GM18858 (cell line): ENCODE results near the gene NOS1.
"Not testable (repeated sequence)": the region's sequence is repeated elsewhere in the genome, so short reads cannot be mapped to it uniquely, and the experiment has no call there.

Experiments used
- ATAC-seq: cut with Tn5 transposase; IDR thresholded peaks from one replicate; pipeline ENCODE4 v1.9.1; 2021; ENCODE audit not compliant: unreplicated experiment

NOS1 gene

DNA sequence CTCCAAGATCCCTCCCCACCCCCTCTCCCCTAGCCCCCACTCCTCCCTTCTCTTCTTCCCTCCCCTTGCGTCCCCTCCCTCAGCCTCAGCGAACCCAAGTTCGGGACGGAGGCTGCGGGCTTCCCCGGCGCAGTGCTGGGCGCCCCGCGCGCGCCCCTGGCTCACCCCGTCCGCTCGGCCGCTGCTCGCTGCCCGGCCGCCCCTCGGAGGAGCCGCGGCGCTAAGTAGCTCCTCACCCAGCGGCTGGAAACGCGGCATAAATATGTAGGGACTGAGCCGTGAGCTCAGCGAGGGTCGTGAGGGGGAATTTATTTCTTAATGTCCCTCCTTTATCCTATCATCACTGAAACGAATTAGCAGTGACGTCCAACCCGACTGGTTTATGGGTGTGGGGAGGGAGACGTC is at the start of gene NOS1:
Gene NOS1, minus strand, starts transcription at position 280 of the 405 bp plus-strand sequence. CDS start 30,557 bp downstream, outside the sequence.
- no peak for ATAC-seq

DNA sequence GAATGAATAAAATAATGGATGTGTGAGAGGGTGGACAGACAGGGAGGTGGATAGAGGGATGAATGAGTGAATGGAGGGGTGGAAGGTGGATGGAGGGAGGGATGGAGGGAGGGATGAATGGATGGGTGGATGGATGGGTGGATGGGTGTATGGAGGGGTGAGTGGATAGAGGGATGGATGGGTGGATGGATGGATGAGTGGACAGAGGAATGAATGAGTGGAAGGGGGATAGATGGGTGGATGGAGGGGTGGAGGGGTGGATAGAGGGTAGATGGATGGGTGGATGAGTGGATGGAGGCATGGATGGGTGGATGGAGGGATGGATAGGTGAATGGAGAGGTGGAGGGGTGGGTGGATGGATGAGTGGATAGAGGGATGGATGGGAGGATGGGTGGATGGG is 47.9 kb upstream of the NOS1 start:
- ATAC-seq, result no peak

DNA sequence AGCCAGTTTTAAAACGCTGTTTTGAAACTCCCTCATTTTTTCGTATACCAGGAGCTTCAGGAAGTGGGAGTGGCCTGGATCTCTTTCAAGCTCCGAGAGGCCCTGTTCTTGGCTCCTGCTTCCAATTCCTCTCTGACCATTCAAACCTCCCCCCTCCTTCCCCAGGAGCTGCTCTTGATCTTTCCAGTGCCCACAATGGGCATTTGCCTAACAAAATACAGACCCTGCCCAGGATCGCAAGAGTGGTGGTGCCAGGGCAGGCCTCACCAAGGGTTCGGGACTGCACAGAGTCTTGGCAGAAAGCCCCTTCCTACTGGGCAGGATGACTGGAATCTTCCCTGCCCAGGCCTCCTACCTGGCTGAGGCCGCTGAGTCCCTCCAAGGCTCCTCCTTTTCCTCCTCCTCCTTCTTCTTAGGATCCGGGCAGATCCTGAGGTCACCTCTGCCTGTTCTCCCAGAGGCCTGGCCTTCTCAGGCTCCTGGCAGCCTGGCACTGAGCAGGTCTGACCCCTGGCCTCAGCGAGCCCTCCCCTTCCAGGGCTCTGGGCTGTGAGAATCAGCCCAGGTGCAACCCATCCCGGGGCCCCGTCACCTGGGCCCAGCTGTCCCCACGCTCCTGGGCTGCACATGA is 46.9 kb upstream of the NOS1 start:
- ATAC-seq, result no peak

DNA sequence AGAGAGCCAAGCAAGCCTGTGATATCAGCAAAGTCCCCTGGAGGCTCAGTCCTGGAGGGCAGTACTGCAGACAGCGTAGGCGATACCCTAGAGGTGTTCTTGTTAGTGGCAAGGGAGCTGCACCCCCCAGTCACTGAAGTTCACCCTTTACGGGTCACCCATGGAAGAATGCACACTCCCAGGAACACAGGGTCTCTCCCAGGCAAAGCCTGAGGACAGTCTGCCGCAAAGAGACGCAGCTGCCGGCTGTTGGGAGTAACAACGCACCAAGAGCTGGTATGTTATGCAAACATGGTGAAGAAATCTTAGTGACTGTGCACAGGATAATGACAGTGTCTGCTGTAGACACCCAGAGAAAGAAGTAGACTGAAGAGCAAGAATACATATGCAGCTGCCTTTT is 43.5 kb upstream of the NOS1 start:
- no peak for ATAC-seq

DNA sequence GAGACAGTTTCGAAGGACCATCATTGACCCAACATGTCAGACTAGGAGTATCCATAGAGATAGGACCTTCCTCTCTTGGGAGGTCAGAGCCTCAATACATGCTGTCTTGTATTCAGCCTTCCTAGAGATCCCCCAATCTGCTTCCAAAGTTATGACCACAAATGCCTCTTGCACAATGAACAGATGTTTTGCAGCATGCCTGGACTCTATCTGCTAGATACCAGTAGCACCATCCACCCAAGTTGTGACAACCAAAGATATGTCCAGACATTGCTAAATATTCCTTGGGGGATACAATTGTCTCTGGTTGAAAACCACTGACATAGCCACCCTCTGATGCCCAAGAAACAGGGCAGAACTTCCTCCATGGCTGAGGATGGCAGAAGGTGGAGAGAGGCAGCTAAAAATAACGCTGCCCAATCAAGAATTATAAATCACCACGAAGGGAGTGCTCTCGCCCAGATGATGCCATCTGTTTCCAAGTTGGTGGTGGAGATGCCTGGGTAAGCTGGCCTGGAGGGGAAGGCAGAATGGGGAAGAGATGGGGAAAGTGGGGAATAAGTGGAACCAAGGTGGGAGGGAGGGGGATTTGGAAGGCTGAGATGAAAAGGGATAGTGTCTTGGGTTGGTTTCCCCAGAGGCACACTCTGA is 42.9 kb upstream of the NOS1 start:
- no peak for ATAC-seq

DNA sequence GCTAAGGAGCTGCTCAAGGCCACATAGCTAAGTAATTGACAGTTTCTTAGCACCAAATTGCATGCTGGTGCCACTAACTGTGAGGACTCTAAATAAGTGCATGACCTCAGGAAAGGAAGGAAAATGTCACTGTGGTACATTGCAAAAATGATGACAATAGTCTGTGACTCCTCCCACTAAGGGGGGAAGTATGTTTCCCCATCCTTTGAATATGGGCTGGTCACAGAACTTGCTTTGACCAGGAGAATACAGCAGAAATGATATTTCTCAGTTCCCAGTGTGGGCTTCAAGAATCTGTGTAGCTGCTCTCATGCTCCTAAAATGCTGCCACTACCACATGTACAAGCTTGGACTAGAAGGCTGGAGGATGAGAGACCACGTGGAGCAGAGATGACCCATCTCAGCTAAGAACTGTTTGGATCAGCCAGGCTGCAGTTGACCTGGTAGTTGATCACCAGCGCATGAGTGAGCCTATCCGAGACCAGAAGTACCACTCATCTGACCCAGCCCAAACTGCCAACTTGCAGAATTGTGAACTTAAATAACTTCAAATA is 42.2 kb upstream of the NOS1 start:
- ATAC-seq, result no peak

DNA sequence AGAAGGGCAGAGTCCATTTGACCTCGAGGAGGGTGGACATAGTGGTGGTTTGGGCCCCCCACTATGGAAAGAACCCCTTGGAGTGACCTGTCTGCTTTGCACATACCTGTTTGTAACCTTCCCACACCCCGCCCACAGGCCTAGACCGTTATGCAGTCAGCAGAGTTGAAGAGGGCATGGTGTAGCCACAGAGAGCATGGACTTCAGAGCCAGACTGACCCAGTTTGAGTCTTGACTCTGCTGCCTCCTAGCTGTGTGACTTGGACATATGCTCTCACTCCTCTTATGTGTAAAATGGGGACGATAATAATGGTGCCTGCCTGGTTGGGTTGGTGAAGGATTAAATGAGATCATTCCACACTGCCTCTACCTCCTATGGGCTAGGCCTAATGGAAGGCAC is 40.9 kb upstream of the NOS1 start:
- ATAC-seq, result no peak

DNA sequence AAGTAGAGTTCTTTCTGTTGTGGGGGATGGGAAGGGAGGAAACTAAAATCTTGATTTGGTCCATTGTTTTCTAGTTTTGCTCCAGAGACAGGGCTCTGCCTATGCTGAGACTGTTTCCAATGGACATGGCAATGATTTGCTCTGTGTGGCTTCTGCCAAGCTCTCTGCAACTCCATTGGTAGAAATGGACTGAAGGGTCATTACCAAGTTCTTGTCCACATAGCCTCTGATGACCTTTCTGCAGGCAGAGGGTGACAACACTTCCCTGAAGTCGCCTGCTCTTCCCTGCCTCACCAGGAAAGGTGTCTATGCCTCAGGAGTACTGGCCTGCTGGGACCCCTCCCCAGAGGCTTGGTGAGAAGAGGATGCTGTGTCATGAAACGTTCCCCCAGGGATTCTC is 39.5 kb upstream of the NOS1 start:
- no peak for ATAC-seq

DNA sequence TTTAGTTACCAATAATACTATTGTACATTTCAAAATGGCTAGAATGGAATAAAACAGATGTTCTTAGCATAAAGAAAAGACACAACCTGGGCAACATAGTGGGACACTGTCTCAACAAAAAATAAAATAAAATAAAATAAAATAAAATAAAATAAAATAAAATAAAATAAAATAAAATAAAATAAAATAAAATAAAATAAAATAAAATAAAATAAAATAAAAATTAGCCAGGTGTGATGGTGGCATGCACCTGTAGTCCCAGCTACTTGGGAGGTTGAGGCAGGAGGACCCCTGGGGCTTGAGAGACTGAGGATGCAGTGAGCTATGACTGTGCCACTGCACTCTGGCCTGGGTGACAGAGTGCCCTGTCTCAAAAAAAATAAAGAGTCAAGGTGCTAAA is 37.1 kb upstream of the NOS1 start:
- not testable (repeated sequence) for ATAC-seq

DNA sequence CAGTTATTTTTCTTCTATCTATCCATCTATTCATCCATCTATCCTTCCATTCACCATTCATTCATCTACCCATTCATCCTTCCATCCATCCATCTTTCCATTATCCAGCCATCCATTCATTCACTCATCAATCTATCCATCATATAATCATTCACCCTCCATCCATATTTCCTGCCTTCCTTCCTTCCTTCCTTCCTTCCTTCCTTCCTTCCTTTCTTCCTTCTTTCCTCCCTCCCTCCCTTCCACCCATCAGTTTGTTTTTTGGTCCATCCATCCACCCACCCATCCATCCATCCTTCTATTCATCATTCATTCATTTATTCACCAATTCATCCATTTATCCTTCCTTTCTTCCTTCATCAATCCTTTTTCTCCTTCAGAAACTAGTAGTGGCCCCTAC is 34.3 kb upstream of the NOS1 start:
- ATAC-seq, result no peak

DNA sequence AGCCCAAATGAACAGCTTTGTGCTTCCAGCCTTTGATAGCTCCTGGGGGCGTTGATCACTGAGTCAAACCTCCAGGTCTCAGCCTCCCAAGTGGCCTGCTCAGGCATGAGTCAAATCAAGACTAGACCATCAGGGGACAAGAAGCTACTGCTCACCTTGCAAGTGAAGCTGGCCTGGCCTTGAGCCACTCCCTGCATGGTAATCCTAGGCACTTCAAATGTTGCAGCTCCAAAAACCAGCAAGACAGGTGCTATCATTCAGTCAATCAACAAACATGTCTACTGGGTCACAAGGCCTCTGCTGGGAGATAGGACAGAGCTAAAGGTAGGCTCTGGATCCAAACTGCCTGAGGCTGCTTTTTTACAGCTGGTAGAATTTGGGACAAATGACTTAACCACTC is 33.1 kb upstream of the NOS1 start:
- ATAC-seq, result no peak

DNA sequence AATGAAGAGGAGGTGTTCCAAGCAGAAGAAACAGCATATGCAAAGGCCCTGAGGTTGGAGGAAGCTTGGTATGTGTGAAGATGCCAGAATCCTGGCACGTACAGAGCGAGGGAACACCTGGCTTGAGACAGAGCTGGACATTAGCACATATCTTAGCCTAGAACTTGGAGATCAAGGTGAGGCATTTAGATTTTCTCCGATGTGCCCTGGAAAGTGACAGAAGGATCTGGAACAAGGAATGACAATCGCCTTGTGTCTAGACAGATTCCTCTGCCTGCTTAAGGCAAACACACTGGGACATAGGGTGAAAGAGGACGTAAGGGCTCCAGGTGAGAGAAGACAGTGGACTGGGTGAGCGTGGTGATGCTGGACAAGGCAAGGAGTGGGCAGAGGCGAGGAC is 32.2 kb upstream of the NOS1 start:
- ATAC-seq, result no peak

DNA sequence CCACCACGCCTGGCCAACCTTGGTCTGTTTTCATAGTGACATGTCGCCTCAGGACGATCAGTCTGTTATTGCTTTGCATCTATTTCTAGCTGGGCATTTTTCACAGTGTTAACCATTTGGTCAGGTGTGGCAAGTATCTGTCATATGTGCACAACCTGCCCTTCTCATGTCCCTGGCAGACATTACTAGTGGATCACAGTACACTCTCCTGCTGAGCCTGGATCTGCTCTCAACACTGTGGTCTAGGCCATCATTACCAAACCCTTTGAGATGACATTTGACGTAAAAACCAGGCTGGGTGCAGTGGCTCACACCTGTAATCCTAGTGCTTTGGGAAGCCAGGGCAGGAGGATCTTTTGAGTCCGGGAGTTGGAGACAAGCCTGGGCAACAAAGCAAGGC is 29.4 kb upstream of the NOS1 start:
- no peak for ATAC-seq

DNA sequence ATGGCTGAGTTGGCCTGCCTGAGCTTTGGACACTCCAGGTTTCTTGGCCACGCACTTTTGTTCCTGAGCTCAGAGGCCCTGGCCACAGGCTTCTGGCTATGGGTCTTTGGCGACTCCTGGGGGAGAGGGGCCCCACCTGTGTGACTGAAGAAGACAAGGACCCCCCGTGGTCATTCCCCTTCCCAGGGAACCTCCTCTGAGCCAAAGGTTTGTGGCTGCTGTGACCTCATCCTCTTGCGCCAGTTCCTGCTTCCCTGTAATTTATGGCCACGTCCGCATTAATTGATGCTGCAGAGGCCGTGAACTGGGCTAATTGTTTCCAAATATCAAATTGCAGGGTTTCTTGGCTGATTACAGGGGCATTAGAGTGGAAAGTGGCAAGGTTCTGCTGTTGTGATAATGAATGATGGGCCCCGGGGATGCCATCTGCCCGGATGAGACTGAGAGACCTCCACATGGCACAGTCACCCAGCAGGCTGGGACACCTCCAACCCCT is 27.6 kb upstream of the NOS1 start:
- ATAC-seq, result no peak

DNA sequence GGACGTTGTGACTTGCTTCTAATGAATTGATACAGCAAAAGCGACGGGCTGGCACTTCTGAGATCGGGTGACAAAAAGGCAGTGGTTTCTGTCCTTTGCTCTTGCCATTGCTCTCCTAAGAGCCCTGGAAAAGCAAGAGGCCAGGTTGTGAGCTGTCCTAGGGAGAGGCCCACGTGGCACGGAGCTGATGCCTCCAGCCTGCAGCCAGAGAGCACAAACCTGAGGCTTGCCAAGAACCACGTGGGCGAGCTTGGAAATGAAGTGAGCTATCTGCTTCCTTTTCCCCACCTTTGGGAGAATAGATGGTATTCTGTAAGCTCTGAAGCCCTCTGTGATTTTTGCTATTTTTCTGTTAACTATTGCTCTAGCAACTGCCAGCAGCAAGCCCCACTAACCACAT is 26.4 kb upstream of the NOS1 start:
- no peak for ATAC-seq

DNA sequence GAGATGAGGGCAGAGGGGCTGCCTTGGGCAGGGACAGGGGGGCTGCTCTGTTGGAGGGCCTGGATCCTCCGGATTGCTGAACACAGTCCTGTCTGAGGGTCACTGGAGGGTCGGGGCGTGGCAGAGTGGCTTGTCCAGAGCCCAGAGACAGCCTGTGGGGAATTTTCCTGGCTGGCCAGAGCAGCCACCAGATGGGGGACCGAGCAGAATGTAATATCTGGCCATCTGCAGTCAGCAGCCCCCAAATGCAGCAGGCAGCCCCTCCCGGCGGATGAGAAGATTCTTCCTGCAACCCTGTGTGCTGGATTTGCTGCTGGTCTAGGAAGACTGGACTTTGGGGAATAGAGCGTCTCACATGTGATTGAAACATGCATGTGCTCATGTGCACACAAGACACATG is 23.3 kb upstream of the NOS1 start:
- no peak for ATAC-seq

DNA sequence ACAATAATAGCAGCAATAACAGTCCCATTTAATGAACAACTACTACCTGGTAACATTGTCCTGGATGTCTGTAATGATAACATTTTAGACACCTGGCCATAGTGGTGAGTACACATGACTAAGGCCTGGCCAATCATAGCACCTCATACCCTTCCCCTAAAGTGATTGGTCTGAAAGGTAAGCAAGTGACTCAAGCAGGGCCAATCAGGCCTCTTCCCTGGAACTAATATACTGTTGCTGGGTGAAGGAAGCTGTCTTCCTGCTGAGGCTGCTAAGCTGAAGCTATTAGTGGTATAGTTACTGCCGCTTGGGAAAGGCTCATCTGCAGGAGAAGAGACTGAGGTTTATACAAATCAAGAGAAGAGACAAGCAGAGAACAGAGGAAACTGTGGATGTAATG is 18.7 kb upstream of the NOS1 start:
- ATAC-seq, result no peak

DNA sequence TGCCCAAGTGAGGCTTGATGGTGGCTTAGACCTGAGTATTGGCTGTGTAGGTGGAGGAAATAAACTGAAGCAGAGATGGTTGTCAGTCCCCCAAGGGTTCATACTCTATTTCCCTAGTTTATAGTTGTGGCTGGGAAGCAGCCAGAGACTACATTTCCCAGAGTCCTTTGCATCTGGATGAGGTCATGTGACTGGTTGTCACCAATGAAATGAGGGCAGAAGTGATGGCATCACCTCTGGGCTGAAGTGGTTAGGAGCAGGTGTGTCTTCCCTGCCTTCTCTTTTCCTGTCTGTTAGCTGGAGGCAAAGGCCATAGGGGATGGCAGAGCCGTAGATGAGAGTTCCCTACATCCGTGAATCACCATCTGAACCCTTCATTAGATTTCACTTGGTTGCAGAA is 16.3 kb upstream of the NOS1 start:
- ATAC-seq, result no peak

DNA sequence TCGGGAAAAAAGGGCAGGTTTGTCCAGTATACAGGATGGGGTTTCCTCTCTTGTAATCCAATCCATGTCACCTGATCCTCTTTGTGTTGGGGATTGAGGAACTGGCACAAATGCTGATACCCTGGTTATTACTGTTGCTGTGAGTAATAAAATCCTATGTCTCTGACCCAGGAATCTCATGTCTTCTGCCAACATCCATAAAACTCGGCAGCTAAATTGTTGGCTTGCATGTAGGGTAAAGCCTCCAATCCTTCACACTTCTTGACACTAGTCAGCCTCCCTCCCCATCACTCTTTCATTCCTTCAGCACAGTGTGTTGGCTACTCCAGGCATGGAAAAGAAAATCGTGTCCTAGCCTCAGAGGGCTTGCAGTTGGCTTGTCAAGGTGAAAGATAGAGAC is 9.2 kb upstream of the NOS1 start:
- no peak for ATAC-seq

DNA sequence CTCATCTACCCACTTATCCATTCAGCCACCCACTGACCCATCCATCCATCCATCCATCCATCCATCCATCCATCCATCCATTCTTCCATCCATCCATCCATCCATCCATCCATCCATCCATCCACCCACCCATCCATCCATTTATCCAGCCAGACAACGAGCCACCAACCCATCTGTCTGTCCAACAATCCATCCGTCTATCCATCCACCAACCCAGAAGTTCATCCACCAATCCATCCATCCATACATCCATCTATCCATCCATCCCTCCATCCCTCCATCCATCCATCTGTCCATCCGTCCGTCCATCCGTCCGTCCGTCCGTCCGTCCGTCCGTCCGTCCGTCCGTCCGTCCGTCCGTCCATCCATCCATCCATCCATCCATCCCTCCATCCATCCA is 8.6 kb upstream of the NOS1 start:
- ATAC-seq, result not testable (repeated sequence)

DNA sequence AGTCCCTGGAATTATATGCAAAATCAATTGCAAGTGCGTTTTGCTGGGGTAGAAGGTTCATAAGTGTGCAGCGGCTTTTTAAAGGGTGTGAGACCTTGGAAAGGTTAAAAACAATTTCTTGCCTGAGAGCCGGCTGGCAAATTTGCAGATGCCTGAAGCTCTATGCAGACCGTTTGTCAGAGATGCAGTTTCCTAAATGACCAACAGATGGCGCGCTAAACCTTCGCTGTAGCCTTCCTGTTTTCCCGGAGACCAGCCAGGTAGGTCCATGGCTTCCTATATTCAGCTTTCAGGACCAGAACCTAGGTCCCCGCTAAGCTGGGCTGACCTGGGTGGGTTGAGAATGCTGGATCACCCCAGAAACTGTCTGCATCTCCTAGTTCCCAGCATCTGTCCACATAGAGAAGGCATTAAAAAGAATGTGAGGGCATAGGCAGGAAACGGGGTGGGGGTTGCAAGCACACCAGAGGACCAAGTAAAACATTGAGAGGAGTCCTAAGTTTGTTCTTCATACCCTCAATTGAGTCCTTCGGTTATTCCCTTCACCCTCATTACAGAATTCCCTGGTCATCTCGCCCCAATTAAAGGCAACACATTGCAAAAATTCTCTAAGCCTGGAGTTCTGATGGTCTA is 5.7 kb upstream of the NOS1 start:
- no peak for ATAC-seq

DNA sequence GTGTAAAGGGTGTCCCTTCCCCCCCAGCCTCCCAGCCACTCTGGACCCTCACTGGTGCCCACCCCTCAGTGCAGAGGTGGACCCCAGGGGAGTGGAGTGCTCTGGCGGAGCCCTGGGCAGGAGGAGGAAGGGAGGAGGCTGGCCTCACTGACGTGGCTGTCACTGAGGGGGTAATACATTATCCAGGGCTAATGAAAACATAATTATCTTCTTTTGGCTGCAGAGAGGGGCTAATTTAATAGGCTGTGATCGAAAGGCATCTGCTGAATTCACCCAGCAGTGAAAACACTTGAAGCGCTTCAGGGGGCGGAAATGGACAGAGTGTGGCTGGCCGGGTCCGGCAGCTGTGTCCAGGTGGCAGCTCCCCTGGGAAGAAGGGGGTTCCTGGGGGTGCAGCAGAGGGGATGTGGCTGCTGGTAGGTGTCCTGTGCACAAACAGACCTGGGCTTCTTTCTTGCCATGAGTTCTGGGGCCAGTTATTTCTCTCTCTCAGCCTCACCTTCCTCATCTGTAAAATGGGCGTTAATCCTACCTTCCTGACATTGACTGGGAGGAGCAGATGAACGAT is 3.7 kb upstream of the NOS1 start:
- no peak for ATAC-seq
